Panc1 (cell line): ENCODE measurements around the gene ABCG8.

Experiments used
- CTCF ChIP-seq: fragments of 450-650 bp; IDR thresholded peaks from 2 replicates; pipeline ENCODE4 v1.5.1; 2017; ENCODE audit warnings: mild to moderate bottlenecking
- POLR2AphosphoS5 ChIP-seq: IDR thresholded peaks from 2 replicates; pipeline ENCODE4 v1.6.1; 2012; ENCODE audit warnings: mild to moderate bottlenecking, low read depth, low read length, moderate library complexity
- REST ChIP-seq, 2 experiments: IDR thresholded peaks; 2 replicates each; pipeline ENCODE4 v1.6.1; 2011 to 2012; ENCODE audit warnings: low read depth in 2 of 2, control low read depth in 1 of 2, low read length in 1 of 2, mild to moderate bottlenecking in 1 of 2, moderate library complexity in 1 of 2; ENCODE audit not compliant: insufficient read depth in 1 of 2

DNA sequence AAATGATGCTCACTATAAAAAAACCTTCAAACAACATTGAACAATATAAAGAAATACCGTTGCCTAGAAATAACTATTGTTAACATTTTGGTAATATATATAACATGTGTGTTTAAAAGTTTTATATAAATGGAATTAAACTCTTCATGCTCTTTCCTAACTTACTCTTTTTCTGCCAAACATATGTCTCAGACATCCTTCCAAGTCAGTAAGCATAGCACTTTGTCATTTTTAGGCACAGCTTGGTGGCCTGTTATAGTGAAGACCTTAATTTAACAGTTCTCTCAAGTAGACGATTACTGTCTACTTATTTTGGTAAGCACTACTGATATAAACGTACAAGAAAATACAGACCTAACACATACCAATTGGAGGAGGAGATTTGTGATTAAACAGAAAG is 24.1 kb upstream of the ABCG8 start:
- TF ChIP-seq CTCF (no peak), REST (IDR thresholded peaks at IDR 0.05; ENCODE audit: insufficient read depth in 1 of 2, low read depth in 2 of 2, low read length in 1 of 2) (no peak), POLR2AphosphoS5 (no peak)
